CD14-positive monocyte (primary cell): ENCODE data around the gene MEX3A. TPM values are rescaled to one million over a fixed set of nuclear protein-coding genes. Genes with fewer than 3 reads are reported as not detected.

ENCODE experiments used
- DNase-seq, 3 donors: peaks; one replicate each; pipeline ENCODE4 v3.0.0-alpha.2; 2011 to 2022
- H2AFZ ChIP-seq: 2 replicates; pipeline ENCODE4 v1.6.0; 2012; ENCODE audit warnings: mild to moderate bottlenecking, low read depth, low read length, inconsistent platforms; ENCODE audit not compliant: insufficient read depth, poor library complexity, severe bottlenecking
- H3K27ac ChIP-seq, 2 donors: 1 replicate in 1 of 2; 2 replicates in 1 of 2; pipeline ENCODE4 v1.5.1; 2012 to 2013; ENCODE audit warnings: low read length in 2 of 2, control low read depth in 1 of 2, inconsistent platforms in 1 of 2, low read depth in 1 of 2, mild to moderate bottlenecking in 1 of 2
- H3K27me3 ChIP-seq, 2 donors: one replicate each; pipeline versions ENCODE4 v1.6.0 to v1.6.1; 2011 to 2013; ENCODE audit warnings: low read length in 2 of 2; ENCODE audit not compliant: control insufficient read depth in 2 of 2, insufficient read depth in 2 of 2
- H3K36me3 ChIP-seq, 2 donors: replicated peaks in 1 of 2; 1 replicate in 1 of 2; 2 replicates in 1 of 2; pipeline versions ENCODE4 v1.5.1 to v1.6.1; 2012 to 2013; ENCODE audit warnings: low read length in 2 of 2, control low read depth in 1 of 2, inconsistent platforms in 1 of 2, mild to moderate bottlenecking in 1 of 2; ENCODE audit not compliant: insufficient read depth in 2 of 2, control insufficient read depth in 1 of 2
- H3K4me1 ChIP-seq, 2 donors: 1 replicate in 1 of 2; 2 replicates in 1 of 2; pipeline versions ENCODE4 v1.5.1 to v1.6.1; 2012 to 2013; ENCODE audit warnings: low read length in 2 of 2, control low read depth in 1 of 2, inconsistent platforms in 1 of 2, mild to moderate bottlenecking in 1 of 2, moderate library complexity in 1 of 2; ENCODE audit not compliant: insufficient read depth in 2 of 2, control insufficient read depth in 1 of 2
- H3K4me2 ChIP-seq: replicated peaks from 2 replicates; pipeline ENCODE3; 2012; ENCODE audit warnings: low read length, moderate library complexity, mild to moderate bottlenecking; ENCODE audit not compliant: poor library complexity, severe bottlenecking; ENCODE audit errors: extremely low read depth
- H3K4me3 ChIP-seq, 3 experiments: fragments of 200-600 bp in 1 of 3; sonication (generic) in 1 of 3; replicated peaks in 1 of 3; 1 replicate in 2 of 3; 2 replicates in 1 of 3; pipeline ENCODE4 v1.5.1; 2011 to 2013; ENCODE audit warnings: low read length in 3 of 3, mild to moderate bottlenecking in 3 of 3, control low read depth in 2 of 3, low read depth in 2 of 3, inconsistent platforms in 1 of 3, moderate library complexity in 1 of 3
- H3K79me2 ChIP-seq: 2 replicates; pipeline ENCODE4 v1.6.0; 2012; ENCODE audit warnings: mild to moderate bottlenecking, control low read depth, inconsistent platforms, low read length, moderate library complexity; ENCODE audit not compliant: insufficient read depth
- H3K9ac ChIP-seq: 2 replicates; pipeline ENCODE4 v1.6.0; 2017; ENCODE audit warnings: low read length, mild to moderate bottlenecking; ENCODE audit not compliant: insufficient read depth, poor library complexity, severe bottlenecking
- H3K9me3 ChIP-seq, 2 donors: replicated peaks in 1 of 2; 1 replicate in 1 of 2; 2 replicates in 1 of 2; pipeline versions ENCODE4 v1.5.1 to v1.6.1; 2012 to 2013; ENCODE audit warnings: low read length in 2 of 2, control low read depth in 1 of 2; ENCODE audit not compliant: control insufficient read depth in 1 of 2, insufficient read depth in 1 of 2
- H4K20me1 ChIP-seq: 2 replicates; pipeline ENCODE4 v1.6.0; 2012; ENCODE audit warnings: mild to moderate bottlenecking, low read length, control low read depth, moderate library complexity; ENCODE audit not compliant: insufficient read depth
- H3K27ac Mint-ChIP-seq, 7 donors: one replicate each; pipeline ENCODE4 v1.8.0; 2020; ENCODE audit warnings: mild to moderate bottlenecking in 7 of 7, mixed read lengths in 7 of 7, moderate library complexity in 6 of 7, inconsistent platforms in 2 of 7
- H3K27me3 Mint-ChIP-seq, 3 donors: one replicate each; pipeline ENCODE4 v1.8.0; 2021 to 2022; ENCODE audit warnings: low read depth in 3 of 3, mild to moderate bottlenecking in 3 of 3, mixed read lengths in 3 of 3, moderate library complexity in 3 of 3, inconsistent platforms in 1 of 3
- H3K36me3 Mint-ChIP-seq, 2 donors: one replicate each; pipeline ENCODE4 v1.8.0; 2020; ENCODE audit warnings: mixed read lengths in 2 of 2, inconsistent platforms in 1 of 2, mild to moderate bottlenecking in 1 of 2
- H3K4me1 Mint-ChIP-seq: one replicate; pipeline ENCODE4 v1.8.0; 2020; ENCODE audit warnings: mild to moderate bottlenecking, mixed read lengths
- H3K4me3 Mint-ChIP-seq, 2 donors: one replicate each; pipeline ENCODE4 v1.8.0; 2020; ENCODE audit warnings: mild to moderate bottlenecking in 2 of 2, mixed read lengths in 2 of 2, moderate library complexity in 1 of 2
- H3K9me3 Mint-ChIP-seq, 7 donors: one replicate each; pipeline ENCODE4 v1.8.0; 2020 to 2022; ENCODE audit warnings: mixed read lengths in 7 of 7, mild to moderate bottlenecking in 6 of 7, moderate library complexity in 6 of 7, inconsistent platforms in 2 of 7
- WGBS: methylation state at CpG from one replicate; pipeline ENCODE4 v1.1.5; 2013; ENCODE audit warnings: missing lambda C conversion rate; ENCODE audit not compliant: insufficient coverage; 5-methylcytosine and 5-hydroxymethylcytosine counted together
- intact Hi-C, 2 donors: fragments of 100-400 bp; cut with micrococcal nuclease; formaldehyde crosslinking; loops; one replicate each; pipeline versions ENCODE4 v1.15.0 to v1.15.1; 2023
- polyA plus RNA-seq, 3 donors: library from polyadenylated mRNA; depleted of rRNA in 1 of 3; unstranded in 2 of 3; stranded (reverse) in 1 of 3; fragments of 300-500 nt in 2 of 3; fragments of >200 nt in 1 of 3; fragmentation: Illumina TruSeq in 2 of 3; gene quantifications; 1 replicate in 2 of 3; 2 replicates in 1 of 3; pipeline ENCODE4 v1.2.3, GENCODE V29; 2012 to 2021
- TF ChIP-seq, protein P1 (sequence below): fragments of 200-600 bp; IDR thresholded peaks from one replicate; pipeline ENCODE4 v1.8.0; 2022; ENCODE audit warnings: antibody characterized with exemption, mild to moderate bottlenecking

MEX3A gene
- polyA plus RNA-seq, 3 donors: not detected

DNA sequence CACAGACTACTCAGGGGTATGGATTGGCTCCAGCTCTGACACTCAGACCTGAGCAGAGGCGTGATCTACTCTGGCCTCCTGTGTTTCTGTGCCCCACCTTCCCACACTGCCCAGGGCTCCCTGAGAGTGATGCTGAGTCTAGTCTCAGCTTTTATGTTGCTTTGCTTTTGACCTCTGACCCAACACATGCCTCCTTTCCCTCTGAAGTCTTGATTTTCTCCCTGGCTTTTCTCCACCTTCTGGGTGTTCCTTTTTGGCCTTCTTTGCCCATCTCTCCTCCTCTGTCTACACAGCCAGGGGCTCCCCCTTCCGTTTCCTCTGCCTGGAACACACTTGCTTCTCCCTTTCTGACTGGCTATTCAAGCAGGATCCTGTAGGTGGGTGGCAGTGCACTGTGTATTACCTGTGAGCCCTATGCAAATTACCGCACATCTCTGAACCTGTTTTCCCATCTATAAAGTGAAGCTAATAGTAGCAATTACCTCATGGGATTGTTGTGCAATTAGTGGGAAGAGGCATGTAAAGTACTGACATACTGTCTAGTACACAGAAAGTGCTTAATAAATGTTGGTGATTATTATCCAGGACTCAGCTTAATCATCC lies 13.7 kb upstream of the MEX3A start:
- H3K9ac ChIP-seq: no peak overlapping the region
- peak overlapping the region in 5 of 7 donors; percentile 83 to 97 (median 94) for H3K27ac Mint-ChIP-seq
- peak overlapping the region in 1 of 2 donors; percentile 85 for H3K4me3 Mint-ChIP-seq
- H3K79me2 ChIP-seq: no peaks in the 10 kb centered on the region
- H3K4me1 Mint-ChIP-seq: peaks cover 27% of the 10 kb centered on the region
- TF ChIP-seq, protein P1, sequence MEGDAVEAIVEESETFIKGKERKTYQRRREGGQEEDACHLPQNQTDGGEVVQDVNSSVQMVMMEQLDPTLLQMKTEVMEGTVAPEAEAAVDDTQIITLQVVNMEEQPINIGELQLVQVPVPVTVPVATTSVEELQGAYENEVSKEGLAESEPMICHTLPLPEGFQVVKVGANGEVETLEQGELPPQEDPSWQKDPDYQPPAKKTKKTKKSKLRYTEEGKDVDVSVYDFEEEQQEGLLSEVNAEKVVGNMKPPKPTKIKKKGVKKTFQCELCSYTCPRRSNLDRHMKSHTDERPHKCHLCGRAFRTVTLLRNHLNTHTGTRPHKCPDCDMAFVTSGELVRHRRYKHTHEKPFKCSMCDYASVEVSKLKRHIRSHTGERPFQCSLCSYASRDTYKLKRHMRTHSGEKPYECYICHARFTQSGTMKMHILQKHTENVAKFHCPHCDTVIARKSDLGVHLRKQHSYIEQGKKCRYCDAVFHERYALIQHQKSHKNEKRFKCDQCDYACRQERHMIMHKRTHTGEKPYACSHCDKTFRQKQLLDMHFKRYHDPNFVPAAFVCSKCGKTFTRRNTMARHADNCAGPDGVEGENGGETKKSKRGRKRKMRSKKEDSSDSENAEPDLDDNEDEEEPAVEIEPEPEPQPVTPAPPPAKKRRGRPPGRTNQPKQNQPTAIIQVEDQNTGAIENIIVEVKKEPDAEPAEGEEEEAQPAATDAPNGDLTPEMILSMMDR: no peak
- DNase-seq: peak in 2 of 3 donors; percentile 39 to 49
- H3K27ac ChIP-seq: no peak overlapping the region
- no peaks in the 10 kb centered on the region for H3K36me3 ChIP-seq
- H3K4me2 ChIP-seq: no peak overlapping the region
- no peak overlapping the region for H3K4me3 ChIP-seq
- H4K20me1 ChIP-seq: no peaks in the 10 kb centered on the region
- H3K27me3 ChIP-seq: peaks cover 48 to 97% of the 10 kb centered on the region in 2 donors
- intact Hi-C loops: loop anchor here (2.0 to 10.0 kb wide), 3 partner anchors 31 to 69 kb away; no protein-coding TSS in a partner anchor
- H3K9me3 ChIP-seq: peaks cover 0 to 4% of the 10 kb centered on the region in 2 donors
- peaks cover 12 to 20% of the 10 kb centered on the region in 2 donors for H3K4me1 ChIP-seq
- H3K27me3 Mint-ChIP-seq: peaks cover 90 to 99% (median 94%) of the 10 kb centered on the region in 3 donors
- WGBS: 100% methylated on average over 1 of the region's 3 CpGs
- peaks cover 0 to 16% (median 0%) of the 10 kb centered on the region in 7 donors for H3K9me3 Mint-ChIP-seq
- no peak overlapping the region for H2AFZ ChIP-seq
- peaks cover 7 to 14% of the 10 kb centered on the region in 2 donors for H3K36me3 Mint-ChIP-seq

GRCh38 chr1:156091610-156092009 lies 9.3 kb upstream of the MEX3A start:
- Histone ChIP-seq H3K4me2 (no peak overlapping the region), H2AFZ (no peak overlapping the region), H3K79me2 (no peaks in the 10 kb centered on the region), H3K36me3 (no peaks in the 10 kb centered on the region), H3K9ac (no peak overlapping the region), H3K4me3 (no peak overlapping the region), H3K27me3 (peaks cover 14 to 62% of the 10 kb centered on the region in 2 donors), H3K27ac (no peak overlapping the region), H4K20me1 (no peaks in the 10 kb centered on the region), H3K4me1 (peaks cover 25 to 28% of the 10 kb centered on the region in 2 donors), H3K9me3 (no peaks in the 10 kb centered on the region)
- Mint-ChIP-seq H3K36me3 (peaks cover 0 to 3% of the 10 kb centered on the region in 2 donors), H3K4me3 (peak overlapping the region in 1 of 2 donors; percentile 56), H3K27me3 (peaks cover 65 to 82% (median 76%) of the 10 kb centered on the region in 3 donors), H3K9me3 (peaks cover 0 to 11% (median 0%) of the 10 kb centered on the region in 7 donors), H3K4me1 (peaks cover 28% of the 10 kb centered on the region), H3K27ac (no peak overlapping the region)
- intact Hi-C loops: loop anchor here (2.0 to 10.0 kb wide), 3 partner anchors 73 to 136 kb away; no protein-coding TSS in a partner anchor
- 100% methylated on average over 1 of the region's 2 CpGs for WGBS
- TF ChIP-seq, protein P1: no peak
- DNase-seq: no peak
